ENCODE results near the gene ZNF23. TPM values are rescaled to one million over a fixed set of nuclear protein-coding genes. Genes with fewer than 3 reads are reported as not detected.

Gene ZNF23
- total RNA-seq, 1 experiment from 2014 or later, result 9.6 TPM

- Histone ChIP-seq H3K23ac (ENCODE audit: insufficient read length, low read depth, low read length) (no peak overlapping the region), H3K4me1 (ENCODE audit: insufficient read depth, low read length) (no peaks in the 10 kb centered on the region), H3K4me2 (ENCODE audit: insufficient read depth, insufficient read length, low read length) (no peak overlapping the region), H3K9me3 (ENCODE audit: control insufficient read depth, low read depth, low read length) (no peaks in the 10 kb centered on the region), H3K79me1 (ENCODE audit: insufficient read depth, low read depth, low read length, poor library complexity, severe bottlenecking) (no peaks in the 10 kb centered on the region), H2AK5ac (ENCODE audit: insufficient read length, low read length) (no peak overlapping the region), H4K5ac (ENCODE audit: insufficient read length, low read depth, low read length) (no peak overlapping the region), H3K9ac (ENCODE audit: extremely low read depth, insufficient read length, low read length) (no peak overlapping the region), H3T11ph (ENCODE audit: low read length) (no peak overlapping the region), H3K56ac (ENCODE audit: insufficient read length, low read depth, low read length) (no peak overlapping the region), H4K91ac (ENCODE audit: insufficient read length, low read depth, low read length) (no peak overlapping the region), H3K27ac (ENCODE audit: insufficient read length, low read depth, low read length) (no peak overlapping the region), H3K14ac (ENCODE audit: insufficient read depth, low read length) (no peak overlapping the region), H3K18ac (ENCODE audit: insufficient read length, low read depth, low read length) (no peak overlapping the region), H2BK15ac (ENCODE audit: low read depth, low read length) (no peak overlapping the region), H3K27me3 (ENCODE audit: insufficient read depth, low read length) (no peaks in the 10 kb centered on the region), H2AFZ (ENCODE audit: low read length) (no peak overlapping the region), H2BK5ac (ENCODE audit: insufficient read length, low read length) (no peak overlapping the region), H3K23me2 (ENCODE audit: insufficient read length, low read depth, low read length, poor library complexity, severe bottlenecking) (no peaks in the 10 kb centered on the region), H4K20me1 (ENCODE audit: control insufficient read depth, insufficient read depth, insufficient read length) (no peaks in the 10 kb centered on the region), H2BK20ac (ENCODE audit: low read depth, low read length, poor library complexity, severe bottlenecking) (no peak overlapping the region), H2BK12ac (ENCODE audit: insufficient read length, low read depth, low read length) (no peak overlapping the region), H2BK120ac (ENCODE audit: low read depth, low read length, poor library complexity, severe bottlenecking) (no peak overlapping the region), H3K79me2 (ENCODE audit: insufficient read depth, low read length) (no peaks in the 10 kb centered on the region), H4K8ac (replicated peaks; ENCODE audit: insufficient read length, low read depth, low read length) (no peak overlapping the region), H3K4ac (ENCODE audit: low read depth, low read length) (no peak overlapping the region)
- no peak for DNase-seq
- Mint-ChIP-seq H3K27ac (no peak overlapping the region), H3K27me3 (ENCODE audit: low read depth) (peaks cover 12% of the 10 kb centered on the region), H3K4me3 (no peak overlapping the region), H3K4me1 (no peaks in the 10 kb centered on the region), H3K9me3 (no peaks in the 10 kb centered on the region; a peak in 1 of 5 replicates), H3K36me3 (ENCODE audit: insufficient read depth in 1 of 3, low read depth in 3 of 3) (no peaks in the 10 kb centered on the region)
- no peak for TF ChIP-seq CTCF (conservative IDR thresholded peaks at IDR 0.05)
- no CpG with 5 or more reads among the region's 3 CpGs for WGBS (ENCODE audit: extremely low coverage, insufficient read length, low lambda C conversion rate)
Observed at GRCh38 chr16:71493213-71493612, 31.2 kb upstream of the ZNF23 start.
